H9 (cell line): ENCODE results near the gene DMBT1. TPM values are rescaled to one million over a fixed set of nuclear protein-coding genes. Genes with fewer than 3 reads are reported as not detected.

Experiments used
- DNase-seq: peaks from one replicate; pipeline ENCODE4 v3.0.0-alpha.2; 2017
- H2AFZ ChIP-seq: one replicate; pipeline ENCODE4 v1.6.1; 2013; ENCODE audit warnings: mild to moderate bottlenecking, low read length, control low read depth, moderate library complexity
- H2AK5ac ChIP-seq: 2 replicates; pipeline ENCODE4 v1.6.1; 2013; ENCODE audit warnings: low read length, control low read depth, mixed read lengths; ENCODE audit not compliant: insufficient read length
- H2BK120ac ChIP-seq: one replicate; pipeline ENCODE4 v1.6.1; 2013; ENCODE audit warnings: low read depth, mild to moderate bottlenecking, low read length, control low read depth, inconsistent platforms; ENCODE audit not compliant: poor library complexity, severe bottlenecking
- H2BK12ac ChIP-seq: 2 replicates; pipeline ENCODE4 v1.6.1; 2013; ENCODE audit warnings: low read length, control low read depth, mixed read lengths, low read depth; ENCODE audit not compliant: insufficient read length
- H2BK15ac ChIP-seq: 2 replicates; pipeline ENCODE4 v1.6.1; 2013; ENCODE audit warnings: low read depth, low read length, control low read depth
- H2BK20ac ChIP-seq: one replicate; pipeline ENCODE4 v1.6.1; 2013; ENCODE audit warnings: low read depth, mild to moderate bottlenecking, low read length, control low read depth, inconsistent platforms; ENCODE audit not compliant: poor library complexity, severe bottlenecking
- H2BK5ac ChIP-seq: 2 replicates; pipeline ENCODE4 v1.6.1; 2013; ENCODE audit warnings: low read length, control low read depth, mixed read lengths; ENCODE audit not compliant: insufficient read length
- H3K14ac ChIP-seq: 2 replicates; pipeline ENCODE4 v1.6.1; 2013; ENCODE audit warnings: low read length, control low read depth; ENCODE audit not compliant: insufficient read depth
- H3K18ac ChIP-seq: 2 replicates; pipeline ENCODE4 v1.6.1; 2013; ENCODE audit warnings: low read depth, mild to moderate bottlenecking, mixed read lengths, low read length, control low read depth; ENCODE audit not compliant: insufficient read length
- H3K23ac ChIP-seq: 2 replicates; pipeline ENCODE4 v1.6.1; 2013; ENCODE audit warnings: low read length, control low read depth, mixed read lengths, low read depth; ENCODE audit not compliant: insufficient read length
- H3K23me2 ChIP-seq: 2 replicates; pipeline ENCODE4 v1.6.1; 2013; ENCODE audit warnings: low read depth, mild to moderate bottlenecking, mixed read lengths, low read length, control low read depth; ENCODE audit not compliant: insufficient read length, poor library complexity, severe bottlenecking
- H3K27ac ChIP-seq: 2 replicates; pipeline ENCODE4 v1.5.1; 2013; ENCODE audit warnings: low read length, control low read depth, mixed read lengths, low read depth; ENCODE audit not compliant: insufficient read length
- H3K27me3 ChIP-seq: 2 replicates; pipeline ENCODE4 v1.6.1; 2013; ENCODE audit warnings: low read length, control low read depth, inconsistent platforms; ENCODE audit not compliant: insufficient read depth
- H3K4ac ChIP-seq: 2 replicates; pipeline ENCODE4 v1.6.1; 2013; ENCODE audit warnings: low read depth, mild to moderate bottlenecking, control low read depth, inconsistent platforms, low read length, moderate library complexity
- H3K4me1 ChIP-seq: 2 replicates; pipeline ENCODE4 v1.6.1; 2013; ENCODE audit warnings: low read length, control low read depth, inconsistent platforms; ENCODE audit not compliant: insufficient read depth
- H3K4me2 ChIP-seq: 2 replicates; pipeline ENCODE4 v1.6.1; 2013; ENCODE audit warnings: low read length, control low read depth, mixed read lengths; ENCODE audit not compliant: insufficient read length, insufficient read depth
- H3K56ac ChIP-seq: 2 replicates; pipeline ENCODE4 v1.6.1; 2013; ENCODE audit warnings: low read depth, mild to moderate bottlenecking, mixed read lengths, low read length, control low read depth; ENCODE audit not compliant: insufficient read length
- H3K79me1 ChIP-seq: 2 replicates; pipeline ENCODE4 v1.6.1; 2013; ENCODE audit warnings: low read depth, mild to moderate bottlenecking, moderate library complexity, low read length, control low read depth, inconsistent platforms; ENCODE audit not compliant: insufficient read depth, poor library complexity, severe bottlenecking
- H3K79me2 ChIP-seq: 2 replicates; pipeline ENCODE4 v1.6.1; 2013; ENCODE audit warnings: low read length, control low read depth, inconsistent platforms; ENCODE audit not compliant: insufficient read depth
- H3K9ac ChIP-seq: 2 replicates; pipeline ENCODE4 v1.6.1; 2013; ENCODE audit warnings: low read length, control low read depth, mixed read lengths; ENCODE audit not compliant: insufficient read length; ENCODE audit errors: extremely low read depth
- H3K9me3 ChIP-seq: one replicate; pipeline ENCODE4 v1.6.1; 2013; ENCODE audit warnings: low read depth, low read length, inconsistent platforms; ENCODE audit not compliant: control insufficient read depth
- H3T11ph ChIP-seq: one replicate; pipeline ENCODE4 v1.6.1; 2013; ENCODE audit warnings: mild to moderate bottlenecking, low read length, control low read depth, inconsistent platforms
- H4K20me1 ChIP-seq: one replicate; pipeline ENCODE4 v1.6.1; 2013; ENCODE audit not compliant: control insufficient read depth, insufficient read length, insufficient read depth
- H4K5ac ChIP-seq: 2 replicates; pipeline ENCODE4 v1.6.1; 2013; ENCODE audit warnings: low read depth, mild to moderate bottlenecking, mixed read lengths, low read length, control low read depth; ENCODE audit not compliant: insufficient read length
- H4K8ac ChIP-seq: replicated peaks from 2 replicates; pipeline ENCODE4 v1.6.1; 2013; ENCODE audit warnings: low read length, control low read depth, mixed read lengths, low read depth; ENCODE audit not compliant: insufficient read length
- H4K91ac ChIP-seq: 2 replicates; pipeline ENCODE4 v1.6.1; 2013; ENCODE audit warnings: low read depth, mild to moderate bottlenecking, moderate library complexity, mixed read lengths, low read length, control low read depth; ENCODE audit not compliant: insufficient read length
- H3K27ac Mint-ChIP-seq, 3 experiments: 2 replicates in 2 of 3; 3 replicates in 1 of 3; pipeline ENCODE4 v1.8.0; 2020 to 2021; ENCODE audit warnings: mixed read lengths in 3 of 3, mild to moderate bottlenecking in 1 of 3, moderate library complexity in 1 of 3
- H3K27me3 Mint-ChIP-seq: 2 replicates; pipeline ENCODE4 v1.8.0; 2021; ENCODE audit warnings: low read depth, mild to moderate bottlenecking, moderate library complexity, mixed read lengths
- H3K36me3 Mint-ChIP-seq, 3 experiments: 2 replicates in 2 of 3; 3 replicates in 1 of 3; pipeline ENCODE4 v1.8.0; 2020 to 2021; ENCODE audit warnings: low read depth in 3 of 3, mixed read lengths in 3 of 3; ENCODE audit not compliant: insufficient read depth in 1 of 3
- H3K4me1 Mint-ChIP-seq, 2 experiments: 2 replicates each; pipeline ENCODE4 v1.8.0; 2020; ENCODE audit warnings: mixed read lengths in 2 of 2
- H3K4me3 Mint-ChIP-seq, 2 experiments: 2 replicates in 1 of 2; 3 replicates in 1 of 2; pipeline ENCODE4 v1.8.0; 2020 to 2021; ENCODE audit warnings: mild to moderate bottlenecking in 2 of 2, mixed read lengths in 2 of 2, moderate library complexity in 1 of 2
- H3K9me3 Mint-ChIP-seq, 2 experiments: 2 replicates in 1 of 2; 3 replicates in 1 of 2; pipeline ENCODE4 v1.8.0; 2020; ENCODE audit warnings: mild to moderate bottlenecking in 2 of 2, mixed read lengths in 2 of 2, moderate library complexity in 1 of 2
- WGBS: extraction: QIAGEN DNeasy Blood & Tissue Kit; methylation state at CpG from one replicate; pipeline ENCODE4 v1.1.7; 2013; ENCODE audit warnings: missing lambda C conversion rate, low lambda C conversion rate, mixed read lengths; ENCODE audit not compliant: insufficient read length; ENCODE audit errors: extremely low coverage; 5-methylcytosine and 5-hydroxymethylcytosine counted together
- total RNA-seq: library from RNA; stranded (reverse); gene quantifications from 2 replicates; pipeline ENCODE4 v1.2.1, GENCODE V29; 2021
- TF ChIP-seq, protein P1 (sequence below): fragments of 200-600 bp; sonication (generic); conservative IDR thresholded peaks from 3 replicates; pipeline ENCODE4 v1.8.0; 2021; ENCODE audit warnings: antibody characterized with exemption, mild to moderate bottlenecking

Gene DMBT1
- total RNA-seq, 1 experiment from 2014 or later: 0.04 TPM

DNA sequence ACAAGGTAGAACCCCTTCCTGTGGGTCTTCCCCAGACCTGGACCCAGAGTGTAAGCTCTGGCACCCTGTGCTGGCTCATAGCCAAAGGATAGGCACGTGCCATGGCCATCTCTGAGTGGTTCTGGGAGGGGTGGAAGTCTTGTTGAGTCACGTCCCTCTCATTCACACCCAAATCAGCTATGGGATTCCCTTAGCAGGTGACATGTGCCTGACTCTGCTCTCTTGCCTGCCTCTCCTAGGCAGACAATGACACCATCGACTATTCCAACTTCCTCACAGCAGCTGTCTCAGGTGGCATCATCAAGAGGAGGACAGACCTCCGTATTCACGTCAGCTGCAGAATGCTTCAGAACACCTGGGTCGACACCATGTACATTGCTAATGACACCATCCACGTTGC lies 79.2 kb downstream of the DMBT1 start:
- H2BK120ac ChIP-seq: no peak overlapping the region
- Mint-ChIP-seq H3K27ac (no peak overlapping the region), H3K4me3 (no peak overlapping the region), H3K36me3 (no peaks in the 10 kb centered on the region), H3K27me3 (peaks cover 2% of the 10 kb centered on the region), H3K9me3 (no peaks in the 10 kb centered on the region), H3K4me1 (peaks cover 0 to 4% of the 10 kb centered on the region in 2 experiments; a peak in 2 of 4 replicates)
- no peaks in the 10 kb centered on the region for H3K79me2 ChIP-seq
- no peak overlapping the region for H3K14ac ChIP-seq
- no peak overlapping the region for H4K91ac ChIP-seq
- no peak overlapping the region for H4K8ac ChIP-seq
- H3K56ac ChIP-seq: peak overlapping the region; percentile 65
- TF ChIP-seq, protein P1, sequence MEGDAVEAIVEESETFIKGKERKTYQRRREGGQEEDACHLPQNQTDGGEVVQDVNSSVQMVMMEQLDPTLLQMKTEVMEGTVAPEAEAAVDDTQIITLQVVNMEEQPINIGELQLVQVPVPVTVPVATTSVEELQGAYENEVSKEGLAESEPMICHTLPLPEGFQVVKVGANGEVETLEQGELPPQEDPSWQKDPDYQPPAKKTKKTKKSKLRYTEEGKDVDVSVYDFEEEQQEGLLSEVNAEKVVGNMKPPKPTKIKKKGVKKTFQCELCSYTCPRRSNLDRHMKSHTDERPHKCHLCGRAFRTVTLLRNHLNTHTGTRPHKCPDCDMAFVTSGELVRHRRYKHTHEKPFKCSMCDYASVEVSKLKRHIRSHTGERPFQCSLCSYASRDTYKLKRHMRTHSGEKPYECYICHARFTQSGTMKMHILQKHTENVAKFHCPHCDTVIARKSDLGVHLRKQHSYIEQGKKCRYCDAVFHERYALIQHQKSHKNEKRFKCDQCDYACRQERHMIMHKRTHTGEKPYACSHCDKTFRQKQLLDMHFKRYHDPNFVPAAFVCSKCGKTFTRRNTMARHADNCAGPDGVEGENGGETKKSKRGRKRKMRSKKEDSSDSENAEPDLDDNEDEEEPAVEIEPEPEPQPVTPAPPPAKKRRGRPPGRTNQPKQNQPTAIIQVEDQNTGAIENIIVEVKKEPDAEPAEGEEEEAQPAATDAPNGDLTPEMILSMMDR: no peak
- H2BK5ac ChIP-seq: no peak overlapping the region
- H4K20me1 ChIP-seq: no peaks in the 10 kb centered on the region
- no peak overlapping the region for H3T11ph ChIP-seq
- no peak overlapping the region for H3K23ac ChIP-seq
- H4K5ac ChIP-seq: peak overlapping the region; percentile 61
- no peak overlapping the region for H2BK15ac ChIP-seq
- H3K18ac ChIP-seq: no peak overlapping the region
- H3K9ac ChIP-seq: no peak overlapping the region
- H3K27me3 ChIP-seq: no peaks in the 10 kb centered on the region
- H3K4me1 ChIP-seq: no peaks in the 10 kb centered on the region
- H2AK5ac ChIP-seq: no peak overlapping the region
- no CpG with 5 or more reads among the region's 7 CpGs for WGBS
- H2BK12ac ChIP-seq: no peak overlapping the region
- no peak overlapping the region for H3K4me2 ChIP-seq
- no peaks in the 10 kb centered on the region for H3K9me3 ChIP-seq
- H2AFZ ChIP-seq: no peak overlapping the region
- no peaks in the 10 kb centered on the region for H3K79me1 ChIP-seq
- H3K27ac ChIP-seq: no peak overlapping the region
- no peak overlapping the region for H3K4ac ChIP-seq
- no peak overlapping the region for H2BK20ac ChIP-seq
- no peak for DNase-seq
- H3K23me2 ChIP-seq: no peaks in the 10 kb centered on the region
